GM12878 (cell line): ENCODE data around the gene DMD.

Experiments used
- ESRRA ChIP-seq: IDR thresholded peaks from 2 replicates; pipeline ENCODE4 v1.6.1; 2012; ENCODE audit warnings: mild to moderate bottlenecking, low read length, improper control_type of control experiment
- REST ChIP-seq: IDR thresholded peaks from 2 replicates; pipeline ENCODE4 v1.6.1; 2012; ENCODE audit warnings: mild to moderate bottlenecking, low read depth, low read length
- ZNF687 ChIP-seq: fragments of 450-650 bp; IDR thresholded peaks from 2 replicates; pipeline ENCODE4 v1.6.1; 2017; ENCODE audit warnings: mild to moderate bottlenecking, moderate library complexity

GRCh38 chrX:31240982-31241381 lies 1970.4 kb downstream of the DMD start:
- TF ChIP-seq REST, result no peak
- no peak for TF ChIP-seq ESRRA
- no peak for TF ChIP-seq ZNF687
